Loucy (cell line): ENCODE results near the gene FNDC1.

Experiments
- H2AFZ ChIP-seq: fragments of 200-600 bp; sonication (generic); 2 replicates; pipeline ENCODE4 v1.6.0; 2016; ENCODE audit warnings: antibody characterized with exemption, mild to moderate bottlenecking, low read length, moderate library complexity
- H3F3A ChIP-seq: fragments of 200-600 bp; 2 replicates; pipeline ENCODE4 v1.6.0; 2016; ENCODE audit warnings: antibody characterized with exemption, low read depth, mild to moderate bottlenecking
- H3K27me3 ChIP-seq: fragments of 200-600 bp; sonication (generic); 2 replicates; pipeline ENCODE4 v1.6.1; 2014; ENCODE audit warnings: low read length, mild to moderate bottlenecking; ENCODE audit not compliant: insufficient read depth, poor library complexity, severe bottlenecking
- H3K36me3 ChIP-seq: fragments of 200-600 bp; sonication (generic); 2 replicates; pipeline ENCODE4 v1.6.1; 2016; ENCODE audit warnings: low read length; ENCODE audit not compliant: insufficient read depth
- H3K4me1 ChIP-seq: fragments of 200-600 bp; sonication (generic); 2 replicates; pipeline ENCODE4 v1.5.1; 2014; ENCODE audit warnings: low read length, mild to moderate bottlenecking; ENCODE audit not compliant: insufficient read depth, poor library complexity, severe bottlenecking
- H3K4me2 ChIP-seq: fragments of 200-600 bp; sonication (generic); 2 replicates; pipeline ENCODE4 v1.6.0; 2014; ENCODE audit warnings: antibody characterized with exemption, low read length, low read depth, mild to moderate bottlenecking; ENCODE audit not compliant: poor library complexity, severe bottlenecking
- H3K4me3 ChIP-seq: fragments of 200-600 bp; sonication (generic); 2 replicates; pipeline ENCODE4 v1.5.1; 2014; ENCODE audit warnings: low read length, mild to moderate bottlenecking, mixed read lengths; ENCODE audit not compliant: poor library complexity, severe bottlenecking
- H3K79me2 ChIP-seq: fragments of 200-600 bp; sonication (generic); 2 replicates; pipeline ENCODE4 v1.6.1; 2014; ENCODE audit warnings: low read length; ENCODE audit not compliant: insufficient read depth
- H3K9ac ChIP-seq: fragments of 200-600 bp; sonication (generic); 2 replicates; pipeline ENCODE4 v1.6.0; 2014; ENCODE audit warnings: mild to moderate bottlenecking, low read depth, low read length, moderate library complexity; ENCODE audit not compliant: poor library complexity, severe bottlenecking
- H3K9me2 ChIP-seq: fragments of 200-600 bp; sonication (generic); replicated peaks from 2 replicates; pipeline ENCODE4 v1.6.1; 2016; ENCODE audit warnings: low read depth, low read length, mixed read lengths
- H3K9me3 ChIP-seq: fragments of 200-600 bp; sonication (generic); 2 replicates; pipeline ENCODE4 v1.6.1; 2014; ENCODE audit warnings: mild to moderate bottlenecking, antibody characterized with exemption, low read length, low read depth; ENCODE audit not compliant: insufficient read depth
- H4K20me1 ChIP-seq: fragments of 200-600 bp; sonication (generic); 2 replicates; pipeline ENCODE4 v1.6.0; 2014; ENCODE audit warnings: antibody characterized with exemption, low read length, mild to moderate bottlenecking; ENCODE audit not compliant: insufficient read depth, poor library complexity, severe bottlenecking
- EZH2phosphoT487 ChIP-seq: fragments of 200-600 bp; IDR thresholded peaks from 2 replicates; pipeline ENCODE4 v1.6.1; 2018; ENCODE audit warnings: antibody characterized with exemption, mild to moderate bottlenecking, moderate library complexity, borderline replicate concordance
- TF ChIP-seq, protein P1 (sequence below): fragments of 200-600 bp; sonication (generic); conservative IDR thresholded peaks from 2 replicates; pipeline ENCODE4 v1.5.1; 2014; ENCODE audit warnings: mild to moderate bottlenecking, antibody characterized with exemption, low read length

Gene FNDC1

DNA sequence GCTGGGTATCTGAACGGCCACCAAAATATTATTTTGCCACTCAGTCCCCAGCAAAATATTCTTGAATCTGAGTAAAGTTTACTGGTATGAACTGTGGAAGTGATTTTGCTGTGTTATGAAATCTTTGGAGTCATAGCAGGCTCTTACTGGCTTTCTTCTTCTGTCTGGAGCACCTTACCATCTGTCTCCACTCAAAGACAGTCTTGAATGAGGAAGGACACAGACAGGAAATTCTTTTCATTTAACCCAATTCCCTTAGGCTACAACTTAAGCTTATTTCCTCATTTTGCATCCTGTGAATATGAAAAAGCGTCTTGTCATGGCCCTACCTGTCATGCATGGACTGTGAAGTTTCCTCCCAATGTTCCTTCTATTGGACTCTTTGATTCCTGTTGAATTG is 24.7 kb downstream of the FNDC1 start:
- H3K9me2 ChIP-seq = no peaks in the 10 kb centered on the region
- TF ChIP-seq, protein P1, sequence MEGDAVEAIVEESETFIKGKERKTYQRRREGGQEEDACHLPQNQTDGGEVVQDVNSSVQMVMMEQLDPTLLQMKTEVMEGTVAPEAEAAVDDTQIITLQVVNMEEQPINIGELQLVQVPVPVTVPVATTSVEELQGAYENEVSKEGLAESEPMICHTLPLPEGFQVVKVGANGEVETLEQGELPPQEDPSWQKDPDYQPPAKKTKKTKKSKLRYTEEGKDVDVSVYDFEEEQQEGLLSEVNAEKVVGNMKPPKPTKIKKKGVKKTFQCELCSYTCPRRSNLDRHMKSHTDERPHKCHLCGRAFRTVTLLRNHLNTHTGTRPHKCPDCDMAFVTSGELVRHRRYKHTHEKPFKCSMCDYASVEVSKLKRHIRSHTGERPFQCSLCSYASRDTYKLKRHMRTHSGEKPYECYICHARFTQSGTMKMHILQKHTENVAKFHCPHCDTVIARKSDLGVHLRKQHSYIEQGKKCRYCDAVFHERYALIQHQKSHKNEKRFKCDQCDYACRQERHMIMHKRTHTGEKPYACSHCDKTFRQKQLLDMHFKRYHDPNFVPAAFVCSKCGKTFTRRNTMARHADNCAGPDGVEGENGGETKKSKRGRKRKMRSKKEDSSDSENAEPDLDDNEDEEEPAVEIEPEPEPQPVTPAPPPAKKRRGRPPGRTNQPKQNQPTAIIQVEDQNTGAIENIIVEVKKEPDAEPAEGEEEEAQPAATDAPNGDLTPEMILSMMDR = no peak
- no peak for TF ChIP-seq EZH2phosphoT487
- no peaks in the 10 kb centered on the region for H3K4me1 ChIP-seq
- no peak overlapping the region for H2AFZ ChIP-seq
- H3K4me2 ChIP-seq = no peak overlapping the region
- H3K79me2 ChIP-seq = no peaks in the 10 kb centered on the region
- no peaks in the 10 kb centered on the region for H3K9me3 ChIP-seq
- no peaks in the 10 kb centered on the region for H3K36me3 ChIP-seq
- no peaks in the 10 kb centered on the region for H3F3A ChIP-seq
- no peaks in the 10 kb centered on the region for H4K20me1 ChIP-seq
- H3K27me3 ChIP-seq = no peaks in the 10 kb centered on the region
- H3K9ac ChIP-seq = no peak overlapping the region
- H3K4me3 ChIP-seq = no peak overlapping the region

DNA sequence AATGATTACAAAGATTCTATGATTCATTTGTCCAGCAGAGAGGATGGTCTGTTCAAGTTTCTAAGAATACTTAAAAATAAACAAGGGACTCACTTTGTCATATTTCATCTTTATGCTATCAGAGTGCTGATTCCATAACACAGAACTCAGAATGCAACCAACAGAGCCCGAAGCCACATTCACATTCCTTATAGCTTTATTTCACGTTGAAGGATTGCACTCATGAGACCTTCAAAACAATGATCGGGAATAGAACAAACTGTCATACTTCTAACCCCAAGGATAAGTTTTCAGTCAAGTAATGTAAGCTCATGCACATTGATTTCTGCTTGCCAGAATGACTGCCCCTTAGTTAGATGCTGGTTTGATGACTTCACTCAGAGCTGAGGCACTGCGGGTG is 25.2 kb downstream of the FNDC1 start:
- H3K9me3 ChIP-seq = no peaks in the 10 kb centered on the region
- H2AFZ ChIP-seq = no peak overlapping the region
- H3K4me1 ChIP-seq = no peaks in the 10 kb centered on the region
- H3K27me3 ChIP-seq = no peaks in the 10 kb centered on the region
- no peaks in the 10 kb centered on the region for H3K79me2 ChIP-seq
- H3K9me2 ChIP-seq = no peaks in the 10 kb centered on the region
- no peaks in the 10 kb centered on the region for H3F3A ChIP-seq
- no peak overlapping the region for H3K9ac ChIP-seq
- H3K4me3 ChIP-seq = no peak overlapping the region
- no peaks in the 10 kb centered on the region for H3K36me3 ChIP-seq
- TF ChIP-seq, protein P1 = no peak
- no peak for TF ChIP-seq EZH2phosphoT487
- no peak overlapping the region for H3K4me2 ChIP-seq
- no peaks in the 10 kb centered on the region for H4K20me1 ChIP-seq

DNA sequence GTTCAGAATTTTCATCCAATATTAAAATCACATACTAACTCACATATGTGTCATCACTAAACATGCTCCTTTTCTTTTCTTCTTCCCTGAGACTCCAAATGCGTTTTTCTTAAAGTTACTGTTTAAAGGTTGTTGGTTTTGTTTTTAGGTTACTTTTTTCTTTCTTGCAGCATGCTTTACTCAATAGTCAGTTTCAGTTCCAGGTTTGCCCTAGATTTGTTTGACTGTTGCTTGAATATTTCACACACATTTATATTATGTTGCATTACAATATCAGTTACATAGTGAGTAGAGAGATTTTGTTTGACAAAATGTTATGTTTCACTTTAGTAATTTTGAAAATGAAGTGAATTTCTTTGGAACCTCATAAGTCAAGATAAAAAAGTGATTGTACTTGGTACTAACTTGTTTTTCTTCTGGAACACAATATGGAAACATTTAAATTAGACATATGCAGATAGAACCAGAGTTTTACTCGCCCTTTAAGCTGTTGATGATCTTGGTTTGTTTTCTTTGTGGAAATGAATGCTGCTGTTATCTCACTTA is 27.3 kb downstream of the FNDC1 start:
- no peak overlapping the region for H3K4me2 ChIP-seq
- no peaks in the 10 kb centered on the region for H3K4me1 ChIP-seq
- H3F3A ChIP-seq = no peaks in the 10 kb centered on the region
- TF ChIP-seq, protein P1 = no peak
- no peak for TF ChIP-seq EZH2phosphoT487
- H3K79me2 ChIP-seq = no peaks in the 10 kb centered on the region
- H3K27me3 ChIP-seq = no peaks in the 10 kb centered on the region
- H3K4me3 ChIP-seq = no peak overlapping the region
- no peaks in the 10 kb centered on the region for H3K9me3 ChIP-seq
- H4K20me1 ChIP-seq = no peaks in the 10 kb centered on the region
- H3K36me3 ChIP-seq = no peaks in the 10 kb centered on the region
- H2AFZ ChIP-seq = no peak overlapping the region
- no peak overlapping the region for H3K9ac ChIP-seq
- H3K9me2 ChIP-seq = no peaks in the 10 kb centered on the region
